ENCODE results near the gene DCX.

DNA sequence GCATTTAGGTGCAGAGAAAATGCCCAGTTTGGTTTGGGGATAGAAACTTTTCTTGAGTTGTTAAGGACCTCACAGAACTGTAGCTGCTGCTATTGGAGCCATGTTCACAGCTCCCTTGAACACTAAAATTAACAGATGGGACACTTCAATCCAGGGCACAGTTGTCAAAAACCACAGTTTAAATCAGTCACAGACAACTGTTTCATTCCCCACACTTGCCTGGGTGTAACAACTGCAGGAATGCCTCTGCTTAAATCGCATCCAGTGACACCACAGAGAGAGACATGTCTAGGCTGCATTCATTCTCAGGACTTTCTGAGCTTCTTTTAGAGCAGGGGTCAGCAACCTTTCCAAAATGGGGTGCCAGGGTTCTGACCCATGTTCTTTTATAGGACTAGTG, 129.0 kb downstream of the DCX start:
- TF ChIP-seq, protein P1, sequence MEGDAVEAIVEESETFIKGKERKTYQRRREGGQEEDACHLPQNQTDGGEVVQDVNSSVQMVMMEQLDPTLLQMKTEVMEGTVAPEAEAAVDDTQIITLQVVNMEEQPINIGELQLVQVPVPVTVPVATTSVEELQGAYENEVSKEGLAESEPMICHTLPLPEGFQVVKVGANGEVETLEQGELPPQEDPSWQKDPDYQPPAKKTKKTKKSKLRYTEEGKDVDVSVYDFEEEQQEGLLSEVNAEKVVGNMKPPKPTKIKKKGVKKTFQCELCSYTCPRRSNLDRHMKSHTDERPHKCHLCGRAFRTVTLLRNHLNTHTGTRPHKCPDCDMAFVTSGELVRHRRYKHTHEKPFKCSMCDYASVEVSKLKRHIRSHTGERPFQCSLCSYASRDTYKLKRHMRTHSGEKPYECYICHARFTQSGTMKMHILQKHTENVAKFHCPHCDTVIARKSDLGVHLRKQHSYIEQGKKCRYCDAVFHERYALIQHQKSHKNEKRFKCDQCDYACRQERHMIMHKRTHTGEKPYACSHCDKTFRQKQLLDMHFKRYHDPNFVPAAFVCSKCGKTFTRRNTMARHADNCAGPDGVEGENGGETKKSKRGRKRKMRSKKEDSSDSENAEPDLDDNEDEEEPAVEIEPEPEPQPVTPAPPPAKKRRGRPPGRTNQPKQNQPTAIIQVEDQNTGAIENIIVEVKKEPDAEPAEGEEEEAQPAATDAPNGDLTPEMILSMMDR (IDR thresholded peaks at IDR 0.05 in 2 of 3, conservative IDR thresholded peaks at IDR 0.05 in 1 of 3; ENCODE audit: borderline replicate concordance in 1 of 3, insufficient read depth in 1 of 3, low read depth in 2 of 3, low read length in 2 of 3): no peak
- TF ChIP-seq JUND (IDR thresholded peaks at IDR 0.05) (no peak), ZNF274 (IDR thresholded peaks at IDR 0.05; ENCODE audit: low read depth, low read length) (no peak), FOSL1 (IDR thresholded peaks at IDR 0.05; ENCODE audit: low read depth) (no peak), SIN3A (IDR thresholded peaks at IDR 0.05; ENCODE audit: low read depth) (no peak), ZBTB33 (IDR thresholded peaks at IDR 0.05; ENCODE audit: extremely low read depth, insufficient replicate concordance, low read length) (no peak), POLR2A (IDR thresholded peaks at IDR 0.05; ENCODE audit: borderline replicate concordance, extremely low read depth, insufficient read depth, insufficient read length) (no peak)

Measured in HCT116 (cell line).